Ovary (tissue), 3 donors: Measurements from ENCODE around the gene IP6K2.

ENCODE experiments used
- EP300 ChIP-seq: sonication (generic); formaldehyde crosslinking; IDR thresholded peaks from one replicate; pipeline ENCODE4 v1.6.1; 2017; ENCODE audit warnings: antibody characterized with exemption
- POLR2A ChIP-seq: fragments of 450-650 bp; IDR thresholded peaks from one replicate; pipeline ENCODE4 v1.6.1; 2017; ENCODE audit warnings: antibody characterized with exemption, mild to moderate bottlenecking, moderate library complexity
- TF ChIP-seq, protein P1 (sequence below), 3 donors: fragments of 450-650 bp in 2 of 3; fragments of 200-600 bp in 1 of 3; IDR thresholded peaks; one replicate each; pipeline versions ENCODE4 v1.5.1 to v1.8.0; 2016 to 2022; ENCODE audit warnings: antibody characterized with exemption in 3 of 3, mild to moderate bottlenecking in 1 of 3
- donor health status: DM: no; HTN: no; CAD: no.

DNA sequence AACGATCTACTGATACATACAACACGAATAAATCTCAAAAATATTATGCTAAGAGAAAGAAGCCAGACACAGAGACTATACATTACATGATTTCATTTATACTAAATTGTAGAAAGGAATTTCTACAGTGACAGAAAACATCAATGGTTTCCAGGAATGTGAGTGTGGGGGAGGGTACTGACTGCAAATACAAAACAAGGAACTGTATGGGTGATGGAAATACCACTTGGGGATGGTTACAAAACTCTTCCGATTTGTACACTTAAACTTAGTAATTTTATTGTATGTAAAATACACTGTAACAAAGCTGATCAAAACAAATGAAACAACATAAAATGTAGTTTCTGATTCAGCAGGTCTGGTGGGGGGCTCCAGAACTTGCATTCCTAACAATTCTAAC is 45.8 kb upstream of the IP6K2 start:
- TF ChIP-seq, protein P1, sequence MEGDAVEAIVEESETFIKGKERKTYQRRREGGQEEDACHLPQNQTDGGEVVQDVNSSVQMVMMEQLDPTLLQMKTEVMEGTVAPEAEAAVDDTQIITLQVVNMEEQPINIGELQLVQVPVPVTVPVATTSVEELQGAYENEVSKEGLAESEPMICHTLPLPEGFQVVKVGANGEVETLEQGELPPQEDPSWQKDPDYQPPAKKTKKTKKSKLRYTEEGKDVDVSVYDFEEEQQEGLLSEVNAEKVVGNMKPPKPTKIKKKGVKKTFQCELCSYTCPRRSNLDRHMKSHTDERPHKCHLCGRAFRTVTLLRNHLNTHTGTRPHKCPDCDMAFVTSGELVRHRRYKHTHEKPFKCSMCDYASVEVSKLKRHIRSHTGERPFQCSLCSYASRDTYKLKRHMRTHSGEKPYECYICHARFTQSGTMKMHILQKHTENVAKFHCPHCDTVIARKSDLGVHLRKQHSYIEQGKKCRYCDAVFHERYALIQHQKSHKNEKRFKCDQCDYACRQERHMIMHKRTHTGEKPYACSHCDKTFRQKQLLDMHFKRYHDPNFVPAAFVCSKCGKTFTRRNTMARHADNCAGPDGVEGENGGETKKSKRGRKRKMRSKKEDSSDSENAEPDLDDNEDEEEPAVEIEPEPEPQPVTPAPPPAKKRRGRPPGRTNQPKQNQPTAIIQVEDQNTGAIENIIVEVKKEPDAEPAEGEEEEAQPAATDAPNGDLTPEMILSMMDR (IDR thresholded peaks at IDR 0.05), result no peak
- TF ChIP-seq POLR2A (no peak), EP300 (no peak)
